EL (cell line): ENCODE data around the gene CACNA1D.

Experiments used
- DNase-seq: peaks from one replicate; pipeline ENCODE4 v3.0.0-alpha.2; 2016

CACNA1D gene

GRCh38 chr3:53815651-53816050, 321.2 kb downstream of the CACNA1D start:
- DNase-seq = no peak

- DNase-seq = no peak
Observed at GRCh38 chr3:53816425-53816824, 322.0 kb downstream of the CACNA1D start.

GRCh38 chr3:53817211-53817610, 322.8 kb downstream of the CACNA1D start:
- no peak for DNase-seq

GRCh38 chr3:53817809-53818208, 323.4 kb downstream of the CACNA1D start:
- no peak for DNase-seq

GRCh38 chr3:53818221-53819162, 324.1 kb downstream of the CACNA1D start:
- no peak for DNase-seq

- no peak for DNase-seq
Observed at GRCh38 chr3:53819163-53819868, 324.9 kb downstream of the CACNA1D start.

- no peak for DNase-seq
Observed at GRCh38 chr3:53820084-53820483, 325.7 kb downstream of the CACNA1D start.

- DNase-seq = no peak
Observed at GRCh38 chr3:53820756-53821580, 326.6 kb downstream of the CACNA1D start.

- no peak for DNase-seq
Observed at GRCh38 chr3:53821631-53822121, 327.3 kb downstream of the CACNA1D start.

GRCh38 chr3:53822331-53822741, 327.9 kb downstream of the CACNA1D start:
- DNase-seq = no peak

GRCh38 chr3:53823026-53823955, 328.9 kb downstream of the CACNA1D start:
- no peak for DNase-seq

- DNase-seq = no peak
Observed at GRCh38 chr3:53823956-53824657, 329.7 kb downstream of the CACNA1D start.

GRCh38 chr3:53824795-53825194, 330.4 kb downstream of the CACNA1D start:
- no peak for DNase-seq

GRCh38 chr3:53826048-53826447, 331.6 kb downstream of the CACNA1D start:
- DNase-seq = no peak

- DNase-seq = no peak
Observed at GRCh38 chr3:53828581-53828980, 334.2 kb downstream of the CACNA1D start.

- DNase-seq = no peak
Observed at GRCh38 chr3:53829605-53830004, 335.2 kb downstream of the CACNA1D start.

- DNase-seq = no peak
Observed at GRCh38 chr3:53830944-53831343, 336.5 kb downstream of the CACNA1D start.

GRCh38 chr3:53833053-53833645, 338.7 kb downstream of the CACNA1D start:
- no peak for DNase-seq

GRCh38 chr3:53833700-53834099, 339.3 kb downstream of the CACNA1D start:
- no peak for DNase-seq

GRCh38 chr3:53834429-53835095, 340.2 kb downstream of the CACNA1D start:
- DNase-seq = no peak
